ENCODE data around the gene HNRNPA3.

The HNRNPA3 gene

GRCh38 chr2:177262092-177262491 lies 49.5 kb downstream of the HNRNPA3 start:
- H4K20me1 ChIP-seq (ENCODE audit: control insufficient read depth, insufficient read depth, low read depth, low read length) = peaks cover 34% of the 10 kb centered on the region
- H3K36me3 ChIP-seq (ENCODE audit: control insufficient read depth, low read length) = peaks cover 57% of the 10 kb centered on the region
- H3K27ac ChIP-seq (ENCODE audit: low read depth, low read length) = peak overlapping the region; percentile 86

GRCh38 chr2:177262958-177263450 lies 50.4 kb downstream of the HNRNPA3 start:
- TF ChIP-seq EZH2phosphoT487 (IDR thresholded peaks at IDR 0.05; ENCODE audit: borderline replicate concordance, low read length) (no peak), CTCF (IDR thresholded peaks at IDR 0.05; ENCODE audit: low read depth, low read length, poor library complexity, severe bottlenecking) (no peak)
- H3K4me1 ChIP-seq (ENCODE audit: control insufficient read depth, low read length) = peaks cover 32% of the 10 kb centered on the region
- H4K20me1 ChIP-seq (ENCODE audit: control insufficient read depth, insufficient read depth, low read depth, low read length) = peaks cover 26% of the 10 kb centered on the region

More at GRCh38 chr2:177262092-177262491, 49.5 kb downstream of the HNRNPA3 start:
- Histone ChIP-seq H3K4me1 (ENCODE audit: control insufficient read depth, low read length) (peaks cover 32% of the 10 kb centered on the region), H3K79me2 (ENCODE audit: control insufficient read depth, low read length) (peaks cover 74% of the 10 kb centered on the region), H3K9me2 (replicated peaks; ENCODE audit: control insufficient read depth, low read length) (no peaks in the 10 kb centered on the region), H3K4me3 (ENCODE audit: low read length) (peak overlapping the region; percentile 88), H3K4me2 (ENCODE audit: low read length) (peak overlapping the region; percentile 86), H3F3A (ENCODE audit: control insufficient read depth, insufficient read depth) (no peaks in the 10 kb centered on the region), H3K27me3 (ENCODE audit: control insufficient read depth, low read length) (no peaks in the 10 kb centered on the region), H3K9me3 (ENCODE audit: control insufficient read depth, insufficient read depth, low read length) (no peaks in the 10 kb centered on the region)
- TF ChIP-seq CTCF (IDR thresholded peaks at IDR 0.05; ENCODE audit: low read depth, low read length, poor library complexity, severe bottlenecking) = no peak
- TF ChIP-seq EZH2phosphoT487 (IDR thresholded peaks at IDR 0.05; ENCODE audit: borderline replicate concordance, low read length) = no peak

GRCh38 chr2:177263451-177264208 lies 51.0 kb downstream of the HNRNPA3 start:
- Histone ChIP-seq H3K79me2 (ENCODE audit: control insufficient read depth, low read length) (peaks cover 59% of the 10 kb centered on the region), H3K9me2 (replicated peaks; ENCODE audit: control insufficient read depth, low read length) (no peaks in the 10 kb centered on the region), H3K4me1 (ENCODE audit: control insufficient read depth, low read length) (peaks cover 32% of the 10 kb centered on the region), H3K4me2 (ENCODE audit: low read length) (peak overlapping the region; percentile 86), H3F3A (ENCODE audit: control insufficient read depth, insufficient read depth) (no peaks in the 10 kb centered on the region), H3K36me3 (ENCODE audit: control insufficient read depth, low read length) (peaks cover 45% of the 10 kb centered on the region), H4K20me1 (ENCODE audit: control insufficient read depth, insufficient read depth, low read depth, low read length) (peaks cover 23% of the 10 kb centered on the region), H3K4me3 (ENCODE audit: low read length) (peak overlapping the region; percentile 88), H3K9me3 (ENCODE audit: control insufficient read depth, insufficient read depth, low read length) (no peaks in the 10 kb centered on the region), H3K27me3 (ENCODE audit: control insufficient read depth, low read length) (no peaks in the 10 kb centered on the region), H3K27ac (ENCODE audit: low read depth, low read length) (peak overlapping the region; percentile 86)
- TF ChIP-seq EZH2phosphoT487 (IDR thresholded peaks at IDR 0.05; ENCODE audit: borderline replicate concordance, low read length) = no peak
- TF ChIP-seq CTCF (IDR thresholded peaks at IDR 0.05; ENCODE audit: low read depth, low read length, poor library complexity, severe bottlenecking) = peak; percentile 85

More at GRCh38 chr2:177262958-177263450, 50.4 kb downstream of the HNRNPA3 start:
- Histone ChIP-seq H3K36me3 (ENCODE audit: control insufficient read depth, low read length) (peaks cover 50% of the 10 kb centered on the region), H3K4me2 (ENCODE audit: low read length) (peak overlapping the region; percentile 86), H3K27me3 (ENCODE audit: control insufficient read depth, low read length) (no peaks in the 10 kb centered on the region), H3K27ac (ENCODE audit: low read depth, low read length) (peak overlapping the region; percentile 86), H3K4me3 (ENCODE audit: low read length) (peak overlapping the region; percentile 88), H3K9me3 (ENCODE audit: control insufficient read depth, insufficient read depth, low read length) (no peaks in the 10 kb centered on the region), H3K79me2 (ENCODE audit: control insufficient read depth, low read length) (peaks cover 65% of the 10 kb centered on the region), H3F3A (ENCODE audit: control insufficient read depth, insufficient read depth) (no peaks in the 10 kb centered on the region), H3K9me2 (replicated peaks; ENCODE audit: control insufficient read depth, low read length) (no peaks in the 10 kb centered on the region)
